GM23338 (cell line): ENCODE data around the gene FURIN. TPM values are rescaled to one million over a fixed set of nuclear protein-coding genes. Genes with fewer than 3 reads are reported as not detected.

ENCODE experiments used
- CREB1 ChIP-seq: fragments of 250-450 bp; sonication (Bioruptor Pico); IDR thresholded peaks from 2 replicates; pipeline ENCODE4 v1.5.0; 2020; ENCODE audit warnings: low read depth, mild to moderate bottlenecking, moderate library complexity
- CTCF ChIP-seq, 2 experiments: fragments of 200-600 bp in 1 of 2; sonication (generic) in 1 of 2; conservative IDR thresholded peaks; 2 replicates each; pipeline versions ENCODE4 v1.5.1 to v1.6.1; 2016 to 2017; ENCODE audit warnings: antibody characterized with exemption in 2 of 2, low read depth in 2 of 2, mild to moderate bottlenecking in 2 of 2, moderate library complexity in 1 of 2
- EZH2 ChIP-seq: fragments of 200-600 bp; sonication (generic); IDR thresholded peaks from one replicate; pipeline ENCODE4 v1.8.0; 2017; ENCODE audit warnings: antibody characterized with exemption, mild to moderate bottlenecking, low read depth; ENCODE audit not compliant: unreplicated experiment
- EZH2phosphoT487 ChIP-seq: fragments of 200-600 bp; sonication (generic); IDR thresholded peaks from one replicate; pipeline ENCODE4 v1.8.1; 2018; ENCODE audit warnings: antibody characterized with exemption; ENCODE audit not compliant: unreplicated experiment
- JUNB ChIP-seq: IDR thresholded peaks from one replicate; pipeline ENCODE4 v1.6.1; 2016; ENCODE audit warnings: antibody characterized with exemption; ENCODE audit not compliant: unreplicated experiment
- NANOG ChIP-seq: IDR thresholded peaks from 2 replicates; pipeline ENCODE4 v1.6.1; 2016; ENCODE audit warnings: antibody characterized with exemption, borderline replicate concordance
- POLR2AphosphoS5 ChIP-seq: IDR thresholded peaks from 2 replicates; pipeline ENCODE4 v1.6.1; 2016; ENCODE audit warnings: antibody characterized with exemption, low read depth
- REST ChIP-seq: IDR thresholded peaks from one replicate; pipeline ENCODE4 v1.6.1; 2018; ENCODE audit warnings: antibody characterized with exemption; ENCODE audit not compliant: unreplicated experiment
- STAT1 ChIP-seq: IDR thresholded peaks from one replicate; pipeline ENCODE4 v1.6.1; 2016; ENCODE audit warnings: antibody characterized with exemption; ENCODE audit not compliant: unreplicated experiment
- ZNF114 ChIP-seq: fragments of 250-450 bp; sonication (Bioruptor Pico); IDR thresholded peaks from 2 replicates; pipeline ENCODE4 v1.5.0; 2020; ENCODE audit warnings: mild to moderate bottlenecking, moderate library complexity
- ZNF331 ChIP-seq: fragments of 250-450 bp; sonication (Bioruptor Pico); IDR thresholded peaks from 2 replicates; pipeline ENCODE4 v1.5.0; 2020; ENCODE audit warnings: low read depth, mild to moderate bottlenecking, moderate library complexity
- ZNF462 ChIP-seq: fragments of 250-450 bp; sonication (Bioruptor Pico); IDR thresholded peaks from 2 replicates; pipeline ENCODE4 v1.5.0; 2020; ENCODE audit warnings: mild to moderate bottlenecking, moderate library complexity
- polyA plus RNA-seq: library from polyadenylated mRNA; unstranded; fragments of >200 nt; fragmentation: Nextera tagmentation; extraction: Ambion mirVana; gene quantifications from 2 replicates; pipeline ENCODE4 v1.2.1, GENCODE V29; 2016
- total RNA-seq: library from RNA; depleted of rRNA; stranded (reverse); fragments of >200 nt; shearing (Covaris generic); gene quantifications from 2 replicates; pipeline ENCODE4 v1.2.3, GENCODE V29; 2014

FURIN gene
- total and polyA plus RNA-seq, 2 experiments from 2014 or later = 6.3 to 20.9 TPM

DNA sequence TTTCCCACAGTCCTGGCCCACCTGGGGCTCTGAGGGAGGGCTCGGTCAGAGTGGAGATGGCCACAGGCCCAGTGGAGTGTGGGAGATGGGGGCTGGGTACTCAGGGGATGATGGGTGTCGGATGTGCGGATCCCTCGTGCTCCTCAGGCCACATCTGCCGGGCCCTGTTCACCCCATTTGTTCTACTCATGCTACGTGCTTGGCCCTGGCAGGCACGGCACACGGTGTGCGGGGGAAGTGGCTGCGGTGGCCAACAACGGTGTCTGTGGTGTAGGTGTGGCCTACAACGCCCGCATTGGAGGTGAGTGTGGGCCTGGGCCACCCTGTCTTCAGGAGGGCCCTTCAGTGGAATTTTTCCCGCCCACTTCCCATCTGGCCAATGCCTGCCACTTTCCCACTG lies 8.9 kb downstream of the FURIN start (continued):
- no peak for TF ChIP-seq ZNF462 (CRISPR knock-in tag)
- no peak for TF ChIP-seq ZNF114 (CRISPR knock-in tag)
- no peak for TF ChIP-seq EZH2phosphoT487
- TF ChIP-seq REST = no peak
- TF ChIP-seq JUNB = no peak
- no peak for TF ChIP-seq EZH2
- no peak for TF ChIP-seq CTCF (conservative IDR thresholded peaks at IDR 0.05; ENCODE audit: low read depth in 2 of 2)
- no peak for TF ChIP-seq NANOG
- TF ChIP-seq POLR2AphosphoS5 = no peak
- TF ChIP-seq CREB1 (CRISPR knock-in tag) = no peak
- TF ChIP-seq STAT1 = no peak
- no peak for TF ChIP-seq ZNF331 (CRISPR knock-in tag)
